ENCODE results near the gene RELCH.
A peak's percentile ranks its signal among the peaks of the same experiment; 100 is the strongest.
"Not testable (repeated sequence)": the region's sequence is repeated elsewhere in the genome, so short reads cannot be mapped to it uniquely, and the experiment has no call there.

The RELCH gene

DNA sequence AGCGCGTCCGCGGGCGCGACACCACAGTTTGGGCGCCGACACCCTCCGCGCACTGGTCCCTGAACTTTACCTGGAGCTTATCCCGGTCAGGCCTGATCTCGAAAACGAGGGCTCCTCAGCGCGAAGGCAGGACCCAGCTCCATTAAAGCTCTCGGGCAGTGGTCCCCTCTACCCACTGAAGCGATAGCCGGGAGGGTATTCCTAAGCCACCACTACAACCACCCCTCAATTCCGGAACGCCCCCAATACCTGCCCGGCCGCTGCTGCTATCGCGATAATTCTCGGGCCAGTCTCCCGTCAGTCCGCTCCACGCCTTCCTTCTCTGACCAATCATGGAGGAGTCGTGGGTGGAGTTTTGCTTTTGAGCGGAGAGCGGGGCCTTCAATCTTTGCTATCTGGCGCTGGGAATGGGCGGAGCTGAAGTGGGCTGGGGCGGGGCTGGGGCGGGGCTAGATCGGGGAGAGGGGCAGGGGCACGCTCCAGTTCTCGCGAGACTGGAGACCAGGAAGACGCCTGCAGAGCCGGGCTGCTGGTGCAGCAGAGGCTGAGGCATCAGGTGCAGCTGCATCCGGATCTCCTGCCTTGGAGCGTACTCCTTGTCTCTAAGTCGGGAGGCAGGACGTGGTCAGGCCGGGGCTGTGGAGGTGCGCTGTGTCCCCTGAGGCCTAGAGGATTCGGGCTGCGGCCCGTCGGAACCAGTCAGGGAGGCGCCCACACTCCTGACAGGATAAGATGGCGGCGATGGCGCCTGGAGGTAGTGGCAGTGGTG, at the start of gene RELCH, which contains the start of gene PIGN:
Gene RELCH (plus strand): TSS at position 482 of the 769 bp plus-strand sequence. CDS start 251 bp downstream, at position 733.
Gene PIGN (minus strand): TSS at position 283 of the 769 bp plus-strand sequence. CDS start 25,703 bp downstream, outside the sequence.
- H3K27ac ChIP-seq: peak within 1 kb of the TSS; percentile 75
- peak; percentile 90 for DNase-seq (ENCODE audit: low read depth, low spot score)

DNA sequence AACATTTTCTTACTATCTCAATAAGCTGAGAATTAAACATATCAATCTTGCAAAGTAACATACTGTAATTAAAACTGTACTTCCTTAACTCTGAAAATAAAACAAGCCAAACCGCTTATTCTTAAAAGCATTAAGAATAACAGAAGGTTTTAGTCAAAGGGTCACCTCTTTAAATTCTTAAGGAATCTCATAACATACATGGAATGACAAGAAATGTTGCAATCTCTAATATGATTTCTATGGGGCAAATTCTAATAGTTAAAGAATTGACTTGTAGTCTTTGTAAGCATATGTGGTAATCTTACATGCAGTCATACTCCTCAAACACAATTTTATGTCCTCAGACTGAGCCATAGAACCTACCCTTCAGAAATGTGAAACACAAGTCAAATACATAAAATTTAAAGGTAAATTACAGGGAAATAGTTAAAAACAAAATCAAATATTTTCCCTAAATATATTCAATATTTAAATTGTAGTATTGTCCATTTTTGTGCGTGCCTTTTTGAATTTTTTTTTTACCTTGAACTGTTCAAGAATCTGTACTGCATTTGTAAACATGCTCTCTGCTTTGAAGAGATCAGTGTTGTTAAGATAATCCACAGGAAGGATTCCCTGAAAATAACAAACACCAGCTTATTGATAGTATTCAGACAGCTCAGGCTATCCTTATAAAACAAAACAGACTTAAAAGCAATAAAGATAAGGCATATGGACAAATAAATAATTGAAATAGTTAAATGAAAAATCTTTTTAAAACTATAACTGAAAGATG, 48.4 kb upstream of the RELCH start:
- DNase-seq (ENCODE audit: low read depth, low spot score): no peak
- no peak overlapping the region for H3K27ac ChIP-seq

GRCh38 chr18:62140259-62140658, 46.8 kb upstream of the RELCH start:
- H3K27ac ChIP-seq: no peak overlapping the region
- DNase-seq (ENCODE audit: low read depth, low spot score): no peak

- DNase-seq (ENCODE audit: low read depth, low spot score): no peak
- no peak overlapping the region for H3K27ac ChIP-seq
Measured at GRCh38 chr18:62144338-62144737, 42.7 kb upstream of the RELCH start.

DNA sequence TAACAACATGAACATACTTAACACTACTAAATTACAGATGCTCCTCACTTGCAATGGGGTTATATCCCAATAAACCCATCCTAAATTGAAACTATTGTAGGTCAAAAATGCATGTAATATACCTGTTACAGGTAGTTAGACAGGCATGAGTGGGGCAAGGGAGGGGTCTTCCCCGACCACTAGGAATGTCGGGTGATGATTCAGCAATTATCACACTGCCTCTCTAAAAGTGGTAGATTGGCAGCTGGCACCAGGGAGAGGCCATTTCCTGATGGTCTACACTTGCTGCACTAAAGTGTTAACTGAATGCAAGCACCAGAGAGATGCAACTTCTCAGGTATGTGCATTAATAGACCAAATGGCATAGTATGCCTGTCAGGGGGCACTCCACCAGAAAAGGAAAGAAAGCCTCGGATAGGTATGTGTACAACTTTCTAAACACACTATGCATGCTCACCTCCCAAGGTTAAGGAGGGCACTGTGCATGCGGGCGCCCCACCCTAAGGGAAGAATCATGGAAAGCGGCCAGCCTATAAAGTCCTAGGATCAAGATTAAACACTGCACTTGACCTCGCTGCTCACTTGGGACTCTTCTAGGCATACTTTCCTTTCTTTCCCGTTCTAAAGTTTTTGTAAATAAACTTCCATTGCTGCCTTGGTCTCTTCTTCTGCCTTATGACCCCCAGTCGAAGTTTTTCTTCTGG, 35.8 kb upstream of the RELCH start:
- DNase-seq (ENCODE audit: low read depth, low spot score): no peak
- no peak overlapping the region for H3K27ac ChIP-seq

DNA sequence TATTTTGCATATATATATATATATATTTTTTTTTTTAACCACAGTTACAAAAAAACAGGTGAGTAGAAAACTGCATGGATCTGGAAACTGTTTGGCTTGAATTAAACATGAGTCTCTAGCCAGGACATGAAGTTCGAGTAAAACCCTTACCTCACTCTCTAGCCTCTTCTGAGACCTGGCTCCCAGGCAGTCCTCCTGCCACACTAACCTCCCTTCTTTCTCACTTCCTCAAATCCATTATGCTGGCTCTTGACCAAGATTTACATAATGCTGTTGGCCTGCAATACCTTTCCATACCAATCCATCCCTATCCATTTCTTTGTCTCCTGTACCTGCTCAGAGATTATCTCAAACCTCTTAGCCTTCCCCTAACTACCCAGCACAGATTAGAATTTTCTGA, 34.2 kb upstream of the RELCH start:
- H3K27ac ChIP-seq: no peak overlapping the region

DNA sequence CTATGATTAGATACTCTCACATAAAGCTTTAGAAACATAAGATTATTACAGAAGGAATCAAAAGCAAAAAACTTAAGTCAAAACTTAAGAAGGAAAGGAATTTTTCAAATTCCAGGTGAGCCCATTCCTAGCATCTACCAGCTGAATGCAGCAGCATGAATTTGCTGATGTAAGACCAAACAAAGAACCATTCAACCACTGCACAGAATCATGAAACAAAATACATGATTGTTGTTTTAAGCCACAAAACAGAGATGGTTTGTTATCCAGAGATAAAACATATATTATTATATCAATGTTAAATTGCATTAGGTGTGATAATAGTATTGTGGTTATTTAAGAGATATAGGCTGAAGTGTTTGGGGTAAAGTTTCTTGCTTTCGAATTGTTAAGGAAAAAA, 29.2 kb upstream of the RELCH start:
- no peak overlapping the region for H3K27ac ChIP-seq
- no peak for DNase-seq (ENCODE audit: low read depth, low spot score)

More for the DNA sequence above, 34.2 kb upstream of the RELCH start:
- no peak for DNase-seq (ENCODE audit: low read depth, low spot score)

- no peak for DNase-seq (ENCODE audit: low read depth, low spot score)
- H3K27ac ChIP-seq: no peak overlapping the region
Measured at GRCh38 chr18:62164310-62164709, 22.7 kb upstream of the RELCH start.

- DNase-seq (ENCODE audit: low read depth, low spot score): no peak
- no peak overlapping the region for H3K27ac ChIP-seq
Measured at GRCh38 chr18:62164855-62165487, 22.1 kb upstream of the RELCH start.

DNA sequence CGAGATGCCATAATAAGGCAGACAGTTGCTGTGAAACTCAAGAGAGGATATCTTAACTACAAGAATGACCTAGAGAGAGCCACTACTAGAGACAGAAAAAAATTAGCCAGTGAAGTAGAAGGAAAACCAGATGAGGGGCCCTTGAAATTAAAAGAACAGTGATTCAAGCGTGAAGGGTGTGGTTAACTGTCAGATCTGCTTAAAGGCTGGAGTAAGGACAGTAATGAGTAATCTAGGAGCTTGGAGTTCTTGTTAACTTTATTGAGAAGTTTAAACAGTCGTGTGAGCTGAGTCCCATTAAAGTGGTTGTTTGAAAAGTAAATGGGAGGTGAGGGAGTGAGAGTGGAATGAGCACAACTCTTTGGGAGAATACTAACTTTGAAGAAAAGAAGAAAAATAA, 21.5 kb upstream of the RELCH start:
- no peak overlapping the region for H3K27ac ChIP-seq
- no peak for DNase-seq (ENCODE audit: low read depth, low spot score)

DNA sequence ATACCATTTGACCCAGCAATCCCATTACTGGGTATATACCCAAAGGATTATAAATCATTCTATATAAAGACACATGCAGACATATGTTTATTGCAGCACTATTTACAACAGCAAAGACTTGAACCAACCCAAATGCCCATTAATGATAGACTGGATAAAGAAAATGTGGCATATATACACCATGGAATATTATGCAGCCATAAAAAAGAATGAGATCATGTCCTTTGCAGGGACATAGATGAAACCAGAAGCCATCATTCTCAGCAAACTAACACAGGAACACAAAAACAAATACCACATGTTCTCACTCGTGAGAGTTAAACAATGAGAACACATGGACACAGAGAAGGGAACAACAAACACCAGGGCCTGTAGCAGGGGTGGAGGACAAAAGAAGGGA, 20.5 kb upstream of the RELCH start:
- DNase-seq (ENCODE audit: low read depth, low spot score); H3K27ac ChIP-seq: not testable (repeated sequence)

DNA sequence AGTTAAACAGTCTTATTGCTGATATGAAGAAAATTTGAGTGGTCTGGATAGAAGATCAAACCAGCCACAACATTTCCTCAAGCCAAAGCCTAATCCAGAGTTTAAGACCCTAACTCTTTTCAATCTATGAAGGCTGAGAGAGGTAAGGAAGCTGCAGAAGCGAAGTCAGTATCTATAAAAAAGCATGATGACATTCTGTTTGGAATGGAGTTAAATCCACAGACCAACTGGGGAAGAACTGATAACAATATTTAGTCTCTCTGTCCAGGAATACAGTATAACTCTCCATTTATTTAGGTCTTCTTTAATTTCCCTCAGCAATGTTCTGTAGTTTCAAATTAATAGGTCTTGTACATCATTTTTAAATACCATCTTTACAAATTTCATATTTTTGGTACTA, 16.2 kb upstream of the RELCH start:
- DNase-seq (ENCODE audit: low read depth, low spot score): no peak
- no peak overlapping the region for H3K27ac ChIP-seq

GRCh38 chr18:62172298-62172697, 14.8 kb upstream of the RELCH start:
- no peak for DNase-seq (ENCODE audit: low read depth, low spot score)
- H3K27ac ChIP-seq: no peak overlapping the region

DNA sequence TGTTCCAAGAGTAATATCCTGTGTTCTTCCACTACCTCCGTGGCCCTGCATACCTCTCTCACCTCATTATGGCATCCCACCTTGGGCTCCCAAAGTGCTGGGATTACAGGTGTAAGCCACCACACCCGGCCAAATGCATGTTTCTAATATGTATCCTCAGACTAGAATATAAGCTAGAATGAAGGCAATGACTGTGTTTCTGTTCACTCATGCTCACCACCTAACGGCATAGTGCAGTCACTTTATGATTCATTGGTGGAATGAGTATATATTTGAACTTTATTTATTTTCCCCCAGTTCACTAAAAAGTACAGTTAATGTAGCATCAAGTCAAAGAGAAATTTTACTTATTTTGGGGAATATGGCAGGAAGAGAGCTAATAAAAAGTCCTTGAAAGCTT, 11.5 kb upstream of the RELCH start:
- no peak overlapping the region for H3K27ac ChIP-seq
- DNase-seq (ENCODE audit: low read depth, low spot score): no peak

DNA sequence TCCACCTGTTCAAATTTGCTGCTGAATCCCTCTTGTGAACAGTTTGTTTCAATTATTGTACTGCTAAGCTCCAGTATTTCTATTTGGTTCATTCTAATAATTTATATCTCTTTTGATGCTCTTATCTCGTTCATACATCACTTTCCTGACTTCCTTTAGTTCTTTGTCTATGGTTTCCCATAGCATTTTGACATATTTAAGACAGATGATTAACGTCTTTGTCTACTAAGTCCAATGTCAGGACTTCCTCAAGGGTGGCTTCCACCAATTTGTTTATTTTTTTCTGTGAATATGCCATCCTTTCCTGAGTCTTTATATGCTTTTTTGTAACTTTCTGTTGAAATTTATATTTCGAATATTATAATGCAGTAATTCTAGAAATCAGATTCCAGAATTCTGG, 9.8 kb upstream of the RELCH start:
- no peak for DNase-seq (ENCODE audit: low read depth, low spot score)
- H3K27ac ChIP-seq: no peak overlapping the region

DNA sequence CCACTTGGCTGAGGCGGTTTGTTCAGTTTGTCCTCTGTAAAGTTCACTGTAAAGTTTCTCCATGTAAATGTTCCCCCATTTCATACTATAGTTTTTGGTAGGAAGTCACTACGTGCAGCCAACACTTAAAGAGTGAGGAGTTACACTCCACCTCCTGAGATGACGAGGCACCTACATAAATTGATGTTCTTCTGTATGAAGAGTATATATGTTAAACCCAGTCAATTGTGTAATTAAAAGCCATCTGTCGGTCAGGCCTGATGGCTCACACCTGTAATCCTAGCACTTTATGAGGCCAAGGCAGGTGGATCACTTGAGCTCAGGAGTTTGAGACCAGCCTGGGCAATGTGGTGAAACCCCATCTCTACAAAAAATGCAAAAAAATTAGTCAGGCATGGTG, 7.8 kb upstream of the RELCH start:
- no peak for DNase-seq (ENCODE audit: low read depth, low spot score)
- no peak overlapping the region for H3K27ac ChIP-seq

DNA sequence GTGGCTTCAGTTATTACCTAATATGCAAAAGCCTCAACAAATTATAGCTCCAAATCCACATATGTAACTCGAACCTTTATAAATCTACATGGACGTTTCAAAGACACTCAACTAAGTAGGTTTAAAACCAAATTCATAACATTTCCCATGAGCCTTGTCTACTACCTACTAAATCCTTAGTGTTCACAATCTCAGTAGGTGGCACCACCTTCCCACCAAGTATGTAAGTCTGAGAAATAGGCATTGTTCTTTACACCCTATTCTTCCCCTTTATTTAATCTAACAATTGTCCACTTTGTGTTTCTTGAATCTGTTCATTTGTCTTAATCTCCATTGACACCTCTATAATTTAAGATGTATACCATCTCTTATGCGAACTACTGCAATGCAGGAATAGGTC, 4.8 kb upstream of the RELCH start:
- H3K27ac ChIP-seq: no peak overlapping the region
- DNase-seq (ENCODE audit: low read depth, low spot score): no peak

DNA sequence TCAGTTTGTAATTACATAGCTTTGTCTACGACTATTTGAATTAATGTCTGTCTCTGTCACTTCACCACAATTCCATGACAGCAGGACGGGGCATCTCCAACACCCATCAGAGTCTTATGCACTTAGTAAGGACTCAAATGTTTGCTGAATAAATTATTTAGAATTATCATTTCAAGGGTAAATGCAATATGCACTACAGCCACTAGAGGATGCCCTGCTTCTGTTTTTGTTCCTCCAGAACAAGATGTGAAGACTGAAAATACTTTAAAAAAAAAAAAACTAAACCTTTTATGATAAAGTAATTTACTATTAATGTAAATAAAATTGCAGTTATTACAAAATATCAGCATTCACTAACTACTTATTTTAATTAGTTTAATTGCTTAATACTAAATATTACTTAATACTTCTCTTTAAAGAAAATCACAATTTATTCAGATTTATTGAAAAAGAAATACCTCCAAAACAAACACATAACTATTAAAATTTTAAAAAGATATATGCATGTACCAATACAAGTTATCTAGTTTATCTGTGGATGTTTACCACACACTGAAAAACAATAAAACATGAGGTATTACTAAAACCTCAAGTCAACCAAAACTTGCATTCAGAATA, 3.4 kb upstream of the RELCH start:
- no peak overlapping the region for H3K27ac ChIP-seq
- DNase-seq (ENCODE audit: low read depth, low spot score): no peak

GRCh38 chr18:62186499-62186773, 619 bp upstream of the RELCH start:
- peak overlapping the region; percentile 75 for H3K27ac ChIP-seq
- no peak for DNase-seq (ENCODE audit: low read depth, low spot score)
